DOHH2 (cell line): Measurements from ENCODE around the gene MAPK8.

Source experiments
- H3F3A ChIP-seq: fragments of 200-600 bp; sonication (generic), shearing (Covaris generic); 2 replicates; pipeline ENCODE4 v1.6.0; 2016; ENCODE audit warnings: antibody characterized with exemption, mild to moderate bottlenecking; ENCODE audit not compliant: control insufficient read depth, insufficient read depth
- H3K27ac ChIP-seq: fragments of 200-600 bp; sonication (generic); 2 replicates; pipeline ENCODE4 v1.5.1; 2014; ENCODE audit warnings: low read depth, mild to moderate bottlenecking, low read length, moderate library complexity
- H3K27me3 ChIP-seq: fragments of 200-600 bp; sonication (generic); 2 replicates; pipeline ENCODE4 v1.6.1; 2014; ENCODE audit warnings: mild to moderate bottlenecking, low read length, mixed read lengths; ENCODE audit not compliant: control insufficient read depth
- H3K36me3 ChIP-seq: fragments of 200-600 bp; sonication (generic); 2 replicates; pipeline ENCODE4 v1.6.1; 2014; ENCODE audit warnings: mild to moderate bottlenecking, low read length, moderate library complexity, mixed read lengths; ENCODE audit not compliant: control insufficient read depth
- H3K4me1 ChIP-seq: fragments of 200-600 bp; sonication (generic); 2 replicates; pipeline ENCODE4 v1.6.1; 2014; ENCODE audit warnings: mild to moderate bottlenecking, low read length, mixed read lengths; ENCODE audit not compliant: control insufficient read depth
- H3K4me2 ChIP-seq: fragments of 200-600 bp; sonication (generic); 2 replicates; pipeline ENCODE4 v1.6.0; 2014; ENCODE audit warnings: mild to moderate bottlenecking, low read length, moderate library complexity
- H3K4me3 ChIP-seq: fragments of 200-600 bp; sonication (generic); 2 replicates; pipeline ENCODE4 v1.5.1; 2014; ENCODE audit warnings: mild to moderate bottlenecking, low read length, mixed read lengths
- H3K79me2 ChIP-seq: fragments of 200-600 bp; sonication (generic); 2 replicates; pipeline ENCODE4 v1.6.1; 2014; ENCODE audit warnings: mild to moderate bottlenecking, low read length, mixed read lengths; ENCODE audit not compliant: control insufficient read depth
- H3K9me2 ChIP-seq: fragments of 200-600 bp; sonication (generic); replicated peaks from 2 replicates; pipeline ENCODE4 v1.6.1; 2014; ENCODE audit warnings: mild to moderate bottlenecking, low read length, mixed read lengths; ENCODE audit not compliant: control insufficient read depth
- H3K9me3 ChIP-seq: fragments of 200-600 bp; sonication (generic); 2 replicates; pipeline ENCODE4 v1.6.1; 2014; ENCODE audit warnings: antibody characterized with exemption, low read length, mixed read lengths; ENCODE audit not compliant: control insufficient read depth, insufficient read depth
- H4K20me1 ChIP-seq: fragments of 200-600 bp; sonication (generic); 2 replicates; pipeline ENCODE4 v1.6.0; 2014; ENCODE audit warnings: low read depth, mild to moderate bottlenecking, antibody characterized with exemption, low read length, moderate library complexity; ENCODE audit not compliant: control insufficient read depth, insufficient read depth
- EZH2phosphoT487 ChIP-seq: fragments of 200-600 bp; sonication (generic); IDR thresholded peaks from 2 replicates; pipeline ENCODE4 v1.6.1; 2017; ENCODE audit warnings: borderline replicate concordance, mild to moderate bottlenecking, antibody characterized with exemption, low read length, moderate library complexity, mixed read lengths
- TF ChIP-seq, protein P1 (sequence below): fragments of 200-600 bp; sonication (generic); IDR thresholded peaks from one replicate; pipeline ENCODE4 v1.5.1; 2014; ENCODE audit warnings: antibody characterized with exemption, mild to moderate bottlenecking, low read depth, low read length; ENCODE audit not compliant: poor library complexity, severe bottlenecking

Gene MAPK8

DNA sequence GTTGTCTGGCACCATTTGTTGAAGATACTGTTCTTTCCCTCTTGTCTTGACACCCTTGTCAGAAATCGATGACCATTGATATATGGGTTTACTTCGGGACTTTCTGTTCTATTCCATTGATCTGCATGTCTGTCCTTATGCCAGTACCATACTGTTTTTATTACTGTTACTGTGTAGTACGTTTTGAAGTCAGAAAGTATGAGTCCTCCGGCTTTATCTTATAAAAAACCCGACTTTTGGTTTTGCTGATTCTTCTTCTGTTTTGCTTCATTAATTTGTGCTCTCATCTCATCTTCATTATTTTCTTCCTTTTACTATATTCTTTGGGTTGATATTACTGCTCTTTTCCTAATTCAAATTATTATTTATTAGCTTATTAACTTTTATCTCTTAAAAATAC, 52.4 kb downstream of the MAPK8 start:
- no peaks in the 10 kb centered on the region for H3K27me3 ChIP-seq
- H3K4me2 ChIP-seq, result no peak overlapping the region
- no peaks in the 10 kb centered on the region for H3K4me1 ChIP-seq
- H3K4me3 ChIP-seq, result no peak overlapping the region
- H3K9me3 ChIP-seq, result no peaks in the 10 kb centered on the region
- H3K9me2 ChIP-seq, result no peaks in the 10 kb centered on the region
- H3F3A ChIP-seq, result no peaks in the 10 kb centered on the region
- no peaks in the 10 kb centered on the region; the same call in 1 of the 2 replicates for H4K20me1 ChIP-seq
- H3K79me2 ChIP-seq, result no peaks in the 10 kb centered on the region; the same call in 1 of the 2 replicates
- H3K36me3 ChIP-seq, result no peaks in the 10 kb centered on the region
- no peak overlapping the region for H3K27ac ChIP-seq
- TF ChIP-seq, protein P1, sequence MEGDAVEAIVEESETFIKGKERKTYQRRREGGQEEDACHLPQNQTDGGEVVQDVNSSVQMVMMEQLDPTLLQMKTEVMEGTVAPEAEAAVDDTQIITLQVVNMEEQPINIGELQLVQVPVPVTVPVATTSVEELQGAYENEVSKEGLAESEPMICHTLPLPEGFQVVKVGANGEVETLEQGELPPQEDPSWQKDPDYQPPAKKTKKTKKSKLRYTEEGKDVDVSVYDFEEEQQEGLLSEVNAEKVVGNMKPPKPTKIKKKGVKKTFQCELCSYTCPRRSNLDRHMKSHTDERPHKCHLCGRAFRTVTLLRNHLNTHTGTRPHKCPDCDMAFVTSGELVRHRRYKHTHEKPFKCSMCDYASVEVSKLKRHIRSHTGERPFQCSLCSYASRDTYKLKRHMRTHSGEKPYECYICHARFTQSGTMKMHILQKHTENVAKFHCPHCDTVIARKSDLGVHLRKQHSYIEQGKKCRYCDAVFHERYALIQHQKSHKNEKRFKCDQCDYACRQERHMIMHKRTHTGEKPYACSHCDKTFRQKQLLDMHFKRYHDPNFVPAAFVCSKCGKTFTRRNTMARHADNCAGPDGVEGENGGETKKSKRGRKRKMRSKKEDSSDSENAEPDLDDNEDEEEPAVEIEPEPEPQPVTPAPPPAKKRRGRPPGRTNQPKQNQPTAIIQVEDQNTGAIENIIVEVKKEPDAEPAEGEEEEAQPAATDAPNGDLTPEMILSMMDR, result no peak
- TF ChIP-seq EZH2phosphoT487, result no peak

DNA sequence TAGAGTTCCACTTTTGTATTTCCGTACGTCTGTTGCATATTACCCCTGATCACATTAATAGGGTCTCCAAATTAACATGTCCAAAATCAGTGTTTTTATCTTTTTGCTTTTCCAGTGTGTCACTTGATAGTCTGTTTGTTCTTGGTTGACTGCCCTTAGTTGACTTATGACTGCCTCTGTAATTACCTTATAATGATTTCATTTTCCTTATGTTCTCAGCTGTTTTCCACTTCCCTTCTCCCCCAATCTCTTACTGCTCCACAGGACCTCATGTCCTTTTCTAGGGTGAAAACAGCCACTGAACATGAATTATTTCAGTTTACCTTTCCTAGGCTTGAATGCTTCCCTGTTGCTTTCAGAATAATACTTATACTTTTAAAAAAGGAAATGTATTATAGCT, 54.7 kb downstream of the MAPK8 start:
- H3K4me2 ChIP-seq, result no peak overlapping the region
- H3K9me3 ChIP-seq, result no peaks in the 10 kb centered on the region
- H3K27ac ChIP-seq, result no peak overlapping the region
- no peak overlapping the region for H3K4me3 ChIP-seq
- no peaks in the 10 kb centered on the region for H3F3A ChIP-seq
- H3K27me3 ChIP-seq, result no peaks in the 10 kb centered on the region
- no peaks in the 10 kb centered on the region; the same call in 1 of the 2 replicates for H4K20me1 ChIP-seq
- H3K79me2 ChIP-seq, result no peaks in the 10 kb centered on the region; the same call in 1 of the 2 replicates
- H3K36me3 ChIP-seq, result no peaks in the 10 kb centered on the region
- H3K9me2 ChIP-seq, result no peaks in the 10 kb centered on the region
- no peaks in the 10 kb centered on the region for H3K4me1 ChIP-seq
- TF ChIP-seq, protein P1, result no peak
- TF ChIP-seq EZH2phosphoT487, result no peak

DNA sequence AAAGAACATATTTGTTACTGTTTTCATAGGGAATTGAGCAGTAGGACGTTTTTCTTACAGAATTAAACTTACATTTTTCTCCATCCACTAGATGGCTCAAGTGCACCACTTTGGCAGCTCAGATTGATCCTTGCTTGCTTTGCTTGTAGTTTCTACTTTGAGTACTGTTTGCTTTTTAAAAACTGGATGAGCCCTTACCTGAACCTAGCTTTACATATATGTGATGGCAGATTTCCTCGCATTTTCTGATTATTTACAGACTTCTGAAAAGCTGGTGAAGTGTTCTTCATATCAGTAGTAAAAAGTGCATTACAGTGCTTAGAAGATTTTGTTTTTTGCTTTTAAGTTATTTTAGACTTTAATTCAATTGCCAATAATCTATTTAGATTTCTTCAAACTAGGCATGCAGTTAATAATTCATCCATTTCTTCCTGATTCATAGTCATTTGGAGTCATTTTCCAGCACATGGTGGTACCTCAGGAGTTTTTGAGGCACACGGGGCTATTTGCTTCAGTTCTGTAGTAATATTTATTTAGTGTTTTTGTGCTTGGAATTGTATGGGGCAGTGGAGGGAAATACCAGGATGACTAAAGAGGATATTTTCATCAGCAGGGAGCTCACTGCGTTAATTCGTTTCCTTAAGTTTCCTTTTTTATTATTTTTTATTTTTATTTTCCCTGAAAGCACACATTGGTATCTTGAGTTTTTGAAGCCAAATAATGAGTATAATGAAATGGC, 57.3 kb downstream of the MAPK8 start:
- Histone ChIP-seq H3K4me3 (no peak overlapping the region), H3K9me2 (no peaks in the 10 kb centered on the region), H3K27ac (no peak overlapping the region), H3K27me3 (no peaks in the 10 kb centered on the region), H3K79me2 (no peaks in the 10 kb centered on the region), H3K36me3 (no peaks in the 10 kb centered on the region), H3K4me2 (no peak overlapping the region), H4K20me1 (no peaks in the 10 kb centered on the region; the same call in 1 of the 2 replicates), H3K9me3 (no peaks in the 10 kb centered on the region), H3F3A (no peaks in the 10 kb centered on the region), H3K4me1 (no peaks in the 10 kb centered on the region)
- no peak for TF ChIP-seq EZH2phosphoT487
- TF ChIP-seq, protein P1, result peak; percentile 71
